GM12892 (cell line): Measurements from ENCODE around the gene KLF1.

Experiments
- POLR2A ChIP-seq: IDR thresholded peaks from 2 replicates; pipeline ENCODE4 v1.6.1; 2011; ENCODE audit warnings: low read depth, low read length, control low read depth
- TAF1 ChIP-seq: IDR thresholded peaks from 2 replicates; pipeline ENCODE4 v1.6.1; 2011; ENCODE audit warnings: low read depth, mild to moderate bottlenecking, control low read depth, low read length, borderline replicate concordance

GRCh38 chr19:12886969-12887747, at the start of gene KLF1:
- TF ChIP-seq POLR2A = no peak
- no peak for TF ChIP-seq TAF1
